ENCODE results near the gene ZRANB1.

GRCh38 chr10:124911124-124912067 is 30.5 kb upstream of the ZRANB1 start:
- TF ChIP-seq CTCF (conservative IDR thresholded peaks at IDR 0.05 in 1 of 2, IDR thresholded peaks at IDR 0.05 in 1 of 2; ENCODE audit: extremely low read depth in 1 of 2, insufficient read depth in 1 of 2, low read depth in 1 of 2, low read length in 2 of 2): no peak
- TF ChIP-seq EZH2 (IDR thresholded peaks at IDR 0.05; ENCODE audit: borderline replicate concordance, low read length): no peak

All from mammary epithelial cell (primary cell).